SK-N-SH (cell line): Measurements from ENCODE around the gene MUC22. TPM values are rescaled to one million over a fixed set of nuclear protein-coding genes. Genes with fewer than 3 reads are reported as not detected.
A peak's percentile ranks its signal among the peaks of the same experiment; 100 is the strongest.

ENCODE experiments used
- CHD2 ChIP-seq: fragments of 150-350 bp; IDR thresholded peaks from 2 replicates; pipeline ENCODE4 v1.6.1; 2018; ENCODE audit warnings: low read length; ENCODE audit not compliant: partially characterized antibody
- CTCF ChIP-seq: fragments of 200-600 bp; sonication (generic); IDR thresholded peaks from 2 replicates; pipeline ENCODE4 v1.6.1; 2017; ENCODE audit warnings: antibody characterized with exemption, mild to moderate bottlenecking, moderate library complexity
- EP300 ChIP-seq, 2 experiments: IDR thresholded peaks; 2 replicates each; pipeline versions ENCODE4 v1.4.0 to v1.6.1; 2012; ENCODE audit warnings: borderline replicate concordance in 1 of 2, low read depth in 1 of 2, low read length in 1 of 2
- EZH2phosphoT487 ChIP-seq: fragments of 200-600 bp; sonication (generic); IDR thresholded peaks from 2 replicates; pipeline ENCODE4 v1.6.1; 2017; ENCODE audit warnings: low read depth, mixed run types, mild to moderate bottlenecking, antibody characterized with exemption, moderate library complexity, borderline replicate concordance
- FOXJ3 ChIP-seq: sonication (generic); formaldehyde crosslinking; IDR thresholded peaks from 2 replicates; pipeline ENCODE4 v1.5.1; 2020; ENCODE audit warnings: mild to moderate bottlenecking, missing genetic modification reagents
- FOXM1 ChIP-seq: IDR thresholded peaks from 2 replicates; pipeline ENCODE4 v1.4.0; 2012; ENCODE audit warnings: low read depth, mild to moderate bottlenecking
- GABPA ChIP-seq: IDR thresholded peaks from 2 replicates; pipeline ENCODE4 v1.4.0; 2012; ENCODE audit warnings: low read depth, mild to moderate bottlenecking
- JUND ChIP-seq: IDR thresholded peaks from 2 replicates; pipeline ENCODE4 v1.4.0; 2012
- MAX ChIP-seq: IDR thresholded peaks from 2 replicates; pipeline ENCODE4 v1.4.0; 2012; ENCODE audit warnings: low read depth
- MEF2A ChIP-seq: IDR thresholded peaks from 2 replicates; pipeline ENCODE4 v1.4.0; 2012; ENCODE audit warnings: low read depth, borderline replicate concordance
- NRF1 ChIP-seq: IDR thresholded peaks from 2 replicates; pipeline ENCODE4 v1.6.1; 2012; ENCODE audit warnings: low read depth, mild to moderate bottlenecking, low read length
- POLR2AphosphoS5 ChIP-seq: IDR thresholded peaks from 2 replicates; pipeline ENCODE4 v1.6.1; 2012; ENCODE audit warnings: low read depth, low read length
- RCOR1 ChIP-seq: fragments of 150-350 bp; IDR thresholded peaks from 2 replicates; pipeline ENCODE4 v1.6.1; 2017; ENCODE audit warnings: antibody characterized with exemption, low read length
- REST ChIP-seq: IDR thresholded peaks from 2 replicates; pipeline ENCODE4 v1.6.1; 2012; ENCODE audit warnings: mild to moderate bottlenecking, low read depth, low read length, moderate library complexity
- RXRA ChIP-seq: IDR thresholded peaks from 2 replicates; pipeline ENCODE4 v1.4.0; 2012; ENCODE audit warnings: low read depth, mild to moderate bottlenecking, borderline replicate concordance
- SIN3A ChIP-seq: IDR thresholded peaks from 2 replicates; pipeline ENCODE4 v1.6.1; 2012; ENCODE audit warnings: low read depth, mild to moderate bottlenecking, low read length, moderate library complexity, borderline replicate concordance
- TEAD4 ChIP-seq: IDR thresholded peaks from 2 replicates; pipeline ENCODE4 v1.4.0; 2012; ENCODE audit warnings: mild to moderate bottlenecking, borderline replicate concordance; ENCODE audit not compliant: insufficient read depth
- USF1 ChIP-seq: IDR thresholded peaks from 2 replicates; pipeline ENCODE4 v1.4.0; 2012; ENCODE audit warnings: low read depth, borderline replicate concordance
- USF2 ChIP-seq: fragments of 150-350 bp; IDR thresholded peaks from 2 replicates; pipeline ENCODE4 v1.6.1; 2017; ENCODE audit warnings: antibody characterized with exemption, low read length, low read depth, borderline replicate concordance
- YY1 ChIP-seq: IDR thresholded peaks from 2 replicates; pipeline ENCODE4 v1.4.0; 2012; ENCODE audit warnings: low read depth, mild to moderate bottlenecking
- polyA plus RNA-seq, 3 experiments: library from polyadenylated mRNA; depleted of rRNA; stranded (reverse); fragments of >200 nt; gene quantifications; 2 replicates each; pipeline ENCODE4 v1.2.3, GENCODE V29; 2012

The MUC22 gene
- polyA plus RNA-seq, 1 of the 3 experiments (the other 2 are of a cell fraction) = 0.12 TPM

- TF ChIP-seq MEF2A (no peak), RCOR1 (no peak), MAX (peak; percentile 44; the same call in 1 of the 2 replicates), EP300 (IDR thresholded peaks at IDR 0.05; ENCODE audit: borderline replicate concordance in 1 of 2, low read depth in 1 of 2, low read length in 1 of 2) (0 out of 4 replicates have a peak, but pooled peaks of 1 of the 2 experiments have one; percentile 29), FOXM1 (no peak), USF2 (no peak), EZH2phosphoT487 (no peak), FOXJ3 (no peak), SIN3A (no peak), CTCF (no peak), JUND (0 out of 2 replicates have a peak, but pooled peaks have one; percentile 23), NRF1 (no peak), CHD2 (no peak), POLR2AphosphoS5 (no peak), GABPA (no peak), RXRA (no peak), REST (no peak), USF1 (no peak), TEAD4 (no peak; the same call in 1 of the 2 replicates), YY1 (0 out of 2 replicates have a peak, but pooled peaks have one; percentile 5)
Measured at GRCh38 chr6:31057426-31058003, 47.2 kb downstream of the MUC22 start (continued).
